HepG2 (cell line): ENCODE measurements around the gene ARMC10. TPM values are rescaled to one million over a fixed set of nuclear protein-coding genes. Genes with fewer than 3 reads are reported as not detected.

Experiments used
- ATAC-seq: fragments of 200-7000 bp; cut with Tn5 transposase; 3 replicates; pipeline ENCODE4 v1.9.1; 2020; ENCODE audit warnings: mild to moderate bottlenecking, moderate library complexity
- BruUV-seq: library from RNA; stranded (reverse); fragments of 400-500 nt; replicated peaks from 2 replicates; lab custom pipeline; 2021; lab: Mats Ljungman, UMichigan
- CTCF ChIA-PET: fragments of 300-600 bp; formaldehyde crosslinking; extraction: SDS; loops from one replicate; lab custom pipeline; 2021; ENCODE audit warnings: low total read pairs, inconsistent platforms, low intra/inter-chr PET ratio; lab: Yijun Ruan, JAX
- POLR2A ChIA-PET: fragments of 350-600 bp; sonication (Branson Sonifier 250); formaldehyde crosslinking; loops from one replicate; lab custom pipeline; 2020; ENCODE audit warnings: antibody characterized with exemption, inconsistent platforms; lab: Yijun Ruan, JAX
- DNase-seq: peaks from one replicate; pipeline ENCODE4 v3.0.0-alpha.2; 2015; ENCODE audit warnings: low spot score
- FAIRE-seq: peaks from 3 replicates; lab custom pipeline; 2011; peaks lifted over from hg19 to GRCh38; lab: Jason Lieb, UNC
- H2AFZ ChIP-seq: one replicate; pipeline ENCODE4 v1.6.1; 2011; ENCODE audit warnings: low read length, inconsistent platforms
- H3K27ac ChIP-seq: fragments of 300-600 bp; 3 replicates; pipeline ENCODE4 v1.8.0; 2011; ENCODE audit warnings: mixed run types, mild to moderate bottlenecking, mixed read lengths, low read length, inconsistent platforms; ENCODE audit not compliant: insufficient read depth; ENCODE audit errors: extremely low read length
- H3K27me3 ChIP-seq, 2 experiments: fragments of 200-600 bp in 1 of 2; 2 replicates in 1 of 2; 3 replicates in 1 of 2; pipeline versions ENCODE4 v1.6.0 to v1.8.0; 2011; ENCODE audit warnings: low read length in 2 of 2, mild to moderate bottlenecking in 2 of 2, moderate library complexity in 2 of 2, inconsistent platforms in 1 of 2; ENCODE audit not compliant: insufficient read depth in 2 of 2, control insufficient read depth in 1 of 2
- H3K36me3 ChIP-seq, 2 experiments: fragments of 200-600 bp in 1 of 2; replicated peaks in 1 of 2; 2 replicates in 1 of 2; 3 replicates in 1 of 2; pipeline versions ENCODE4 v1.5.1 to v1.8.0; 2011; ENCODE audit warnings: low read length in 2 of 2, inconsistent platforms in 1 of 2; ENCODE audit not compliant: insufficient read depth in 2 of 2, control insufficient read depth in 1 of 2
- H3K4me1 ChIP-seq: 2 replicates; pipeline ENCODE4 v1.5.1; 2012; ENCODE audit warnings: low read length, inconsistent platforms; ENCODE audit not compliant: insufficient read depth
- H3K4me2 ChIP-seq: 2 replicates; pipeline ENCODE4 v1.6.0; 2011; ENCODE audit warnings: low read depth, low read length, inconsistent platforms
- H3K4me3 ChIP-seq, 3 experiments: fragments of 200-600 bp in 1 of 3; sonication (generic), shearing (Covaris generic) in 1 of 3; replicated peaks in 1 of 3; 2 replicates each; pipeline ENCODE4 v1.5.1; 2011 to 2016; ENCODE audit warnings: low read length in 3 of 3, inconsistent platforms in 2 of 3, low read depth in 2 of 3, mild to moderate bottlenecking in 2 of 3, control low read depth in 1 of 3, mixed read lengths in 1 of 3; ENCODE audit not compliant: insufficient read depth in 1 of 3
- H3K79me2 ChIP-seq: one replicate; pipeline ENCODE4 v1.6.1; 2011; ENCODE audit warnings: low read length, inconsistent platforms; ENCODE audit not compliant: insufficient read depth
- H3K9ac ChIP-seq: 2 replicates; pipeline ENCODE4 v1.6.0; 2011; ENCODE audit warnings: mild to moderate bottlenecking, low read depth, low read length, inconsistent platforms; ENCODE audit not compliant: insufficient read depth
- H3K9me3 ChIP-seq: 2 replicates; pipeline ENCODE4 v1.5.1; 2012; ENCODE audit warnings: mild to moderate bottlenecking, low read length
- H4K20me1 ChIP-seq: 2 replicates; pipeline ENCODE4 v1.6.0; 2011; ENCODE audit warnings: inconsistent platforms, mild to moderate bottlenecking, low read length, moderate library complexity; ENCODE audit not compliant: insufficient read depth
- GATAD1 ChIP-seq: IDR thresholded peaks from 2 replicates; pipeline ENCODE4 v1.6.1; 2016; ENCODE audit warnings: missing genetic modification reagents, missing compliant biosample characterization
- ISL2 ChIP-seq: sonication (generic); formaldehyde crosslinking; IDR thresholded peaks from 2 replicates; pipeline ENCODE4 v1.5.0; 2020; ENCODE audit warnings: missing genetic modification reagents
- MAFF ChIP-seq: IDR thresholded peaks from 2 replicates; pipeline ENCODE4 v1.6.1; 2011; ENCODE audit warnings: low read depth, low read length, improper control_type of control experiment
- MED13 ChIP-seq: sonication (generic); formaldehyde crosslinking; IDR thresholded peaks from 2 replicates; pipeline ENCODE4 v1.5.0; 2020; ENCODE audit warnings: missing genetic modification reagents
- MXD1 ChIP-seq: sonication (generic); formaldehyde crosslinking; IDR thresholded peaks from 2 replicates; pipeline ENCODE4 v1.4.0; 2020; ENCODE audit warnings: mild to moderate bottlenecking, missing genetic modification reagents
- NR1H2 ChIP-seq: sonication (generic); formaldehyde crosslinking; IDR thresholded peaks from 2 replicates; pipeline ENCODE4 v1.8.1; 2022; ENCODE audit warnings: low read depth, missing genetic modification reagents, borderline replicate concordance
- NR2F1 ChIP-seq, 2 experiments: fragments of 450-650 bp in 1 of 2; formaldehyde crosslinking in 1 of 2; IDR thresholded peaks; 2 replicates each; pipeline versions ENCODE4 v1.5.0 to v1.6.1; 2016 to 2020; ENCODE audit warnings: mild to moderate bottlenecking in 1 of 2, missing compliant biosample characterization in 1 of 2, missing genetic modification reagents in 1 of 2, moderate library complexity in 1 of 2
- PHF20 ChIP-seq: sonication (generic); formaldehyde crosslinking; IDR thresholded peaks from 2 replicates; pipeline ENCODE4 v1.5.0; 2020; ENCODE audit warnings: mild to moderate bottlenecking, missing genetic modification reagents
- RFX3 ChIP-seq: IDR thresholded peaks from 2 replicates; pipeline ENCODE4 v1.6.1; 2016; ENCODE audit warnings: missing biosample characterization, missing genetic modification reagents
- SOX13 ChIP-seq, 3 experiments: fragments of 450-650 bp in 1 of 3; sonication (generic) in 1 of 3; formaldehyde crosslinking in 1 of 3; IDR thresholded peaks in 2 of 3; conservative IDR thresholded peaks in 1 of 3; 2 replicates each; pipeline versions ENCODE4 v1.5.0 to v1.6.1; 2016 to 2020; ENCODE audit warnings: antibody characterized with exemption in 1 of 3, mild to moderate bottlenecking in 1 of 3, missing compliant biosample characterization in 1 of 3, missing genetic modification reagents in 1 of 3, moderate library complexity in 1 of 3
- ZBTB25 ChIP-seq: IDR thresholded peaks from 2 replicates; pipeline ENCODE4 v1.6.1; 2018; ENCODE audit warnings: missing genetic modification reagents
- ZC3H4 ChIP-seq: sonication (generic); formaldehyde crosslinking; IDR thresholded peaks from 2 replicates; pipeline ENCODE4 v1.4.0; 2020; ENCODE audit warnings: missing genetic modification reagents, borderline replicate concordance
- ZNF180 ChIP-seq: sonication (generic); formaldehyde crosslinking; IDR thresholded peaks from 2 replicates; pipeline ENCODE4 v1.4.0; 2020; ENCODE audit warnings: low read depth, missing genetic modification reagents, borderline replicate concordance
- ZNF709 ChIP-seq: sonication (generic); formaldehyde crosslinking; IDR thresholded peaks from 2 replicates; pipeline ENCODE4 v1.5.0; 2020; ENCODE audit warnings: mild to moderate bottlenecking, missing genetic modification reagents
- ZSCAN20 ChIP-seq: sonication (generic); formaldehyde crosslinking; IDR thresholded peaks from 2 replicates; pipeline ENCODE4 v1.4.0; 2020; ENCODE audit warnings: missing genetic modification reagents, mild to moderate bottlenecking, borderline replicate concordance
- ZSCAN30 ChIP-seq: sonication (generic); formaldehyde crosslinking; IDR thresholded peaks from 2 replicates; pipeline ENCODE4 v1.5.0; 2020; ENCODE audit warnings: mild to moderate bottlenecking, missing genetic modification reagents
- WGBS: methylation state at CpG from one replicate; pipeline ENCODE4 v1.1.6; 2017; ENCODE audit warnings: low lambda C conversion rate; 5-methylcytosine and 5-hydroxymethylcytosine counted together
- in situ Hi-C: cut with HindIII; loops from 2 replicates; pipeline ENCODE4 v1.10.0; 2017; ENCODE audit warnings: low pct_unique_long_range_greater_than_20kb; ENCODE audit not compliant: extremely low pct_ligation_motif_present
- intact Hi-C: fragments of 100-400 bp; cut with micrococcal nuclease; formaldehyde crosslinking; loops from one replicate; pipeline ENCODE4 v1.10.0; 2022; ENCODE audit not compliant: unreplicated experiment
- polyA plus RNA-seq, 8 experiments: library from polyadenylated mRNA; depleted of rRNA in 3 of 8; stranded (reverse) in 7 of 8; unstranded in 1 of 8; fragments of >200 nt; fragmentation: Illumina TruSeq in 4 of 8; extraction: Trizol in 4 of 8; gene quantifications; 2 replicates each; pipeline versions ENCODE4 v1.2.1 to v1.2.3, GENCODE V29; 2011 to 2016; ENCODE audit warnings: low read depth in 4 of 8, missing spikeins in 1 of 8, mixed read lengths in 1 of 8; ENCODE audit not compliant: insufficient read depth in 1 of 8
- total RNA-seq, 5 experiments: library from RNA; depleted of rRNA; stranded (reverse); fragments of >200 nt; fragmentation: Illumina TruSeq; extraction: Trizol; gene quantifications; 2 replicates each; pipeline ENCODE4 v1.2.3, GENCODE V29; 2016; ENCODE audit warnings: low read depth in 1 of 5
- TF ChIP-seq, protein P1 (sequence below): sonication (generic); formaldehyde crosslinking; conservative IDR thresholded peaks from 2 replicates; pipeline ENCODE4 v1.8.1; 2023; ENCODE audit warnings: missing genetic modification reagents
- TF ChIP-seq, protein P2 (sequence below): sonication (generic); formaldehyde crosslinking; IDR thresholded peaks from 2 replicates; pipeline ENCODE4 v1.4.0; 2020; ENCODE audit warnings: missing genetic modification reagents, mild to moderate bottlenecking, borderline replicate concordance

The ARMC10 gene
- total and polyA plus RNA-seq, 2 of the 13 experiments (the other 11 are each of a cell fraction or from before 2014, with no cell fraction given) = 11.3 to 23.7 TPM

DNA sequence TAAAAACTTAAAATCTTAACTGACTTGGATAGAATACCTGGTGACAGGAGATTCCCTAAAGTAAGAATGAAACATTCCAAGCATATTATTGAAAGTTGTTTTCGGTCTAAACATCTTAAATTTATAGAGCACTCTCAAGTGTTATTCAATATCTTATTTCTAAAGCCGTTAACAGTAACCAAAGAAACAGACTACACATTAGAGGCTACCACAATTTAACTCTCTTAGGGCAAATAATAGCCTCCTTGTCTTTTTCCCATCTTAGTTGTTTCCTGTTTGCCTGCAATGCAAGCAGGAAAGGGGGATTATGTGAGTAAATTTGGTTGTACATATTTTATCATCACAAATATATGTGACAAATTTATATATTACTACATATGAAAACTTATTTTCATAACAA, 42.5 kb downstream of the ARMC10 start (continued):
- no peak for TF ChIP-seq ZC3H4 (CRISPR knock-in tag)
- TF ChIP-seq MXD1 (CRISPR knock-in tag) = no peak
- no peak for TF ChIP-seq ZSCAN30
- no peak for TF ChIP-seq SOX13 (IDR thresholded peaks at IDR 0.05)
- no peak for TF ChIP-seq SOX13 (CRISPR knock-in tag; conservative IDR thresholded peaks at IDR 0.05 in 1 of 2, IDR thresholded peaks at IDR 0.05 in 1 of 2)
- TF ChIP-seq NR2F1 (CRISPR knock-in tag; IDR thresholded peaks at IDR 0.05) = no peak
- TF ChIP-seq, protein P1, sequence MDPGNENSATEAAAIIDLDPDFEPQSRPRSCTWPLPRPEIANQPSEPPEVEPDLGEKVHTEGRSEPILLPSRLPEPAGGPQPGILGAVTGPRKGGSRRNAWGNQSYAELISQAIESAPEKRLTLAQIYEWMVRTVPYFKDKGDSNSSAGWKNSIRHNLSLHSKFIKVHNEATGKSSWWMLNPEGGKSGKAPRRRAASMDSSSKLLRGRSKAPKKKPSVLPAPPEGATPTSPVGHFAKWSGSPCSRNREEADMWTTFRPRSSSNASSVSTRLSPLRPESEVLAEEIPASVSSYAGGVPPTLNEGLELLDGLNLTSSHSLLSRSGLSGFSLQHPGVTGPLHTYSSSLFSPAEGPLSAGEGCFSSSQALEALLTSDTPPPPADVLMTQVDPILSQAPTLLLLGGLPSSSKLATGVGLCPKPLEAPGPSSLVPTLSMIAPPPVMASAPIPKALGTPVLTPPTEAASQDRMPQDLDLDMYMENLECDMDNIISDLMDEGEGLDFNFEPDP (CRISPR knock-in tag) = no peak

DNA sequence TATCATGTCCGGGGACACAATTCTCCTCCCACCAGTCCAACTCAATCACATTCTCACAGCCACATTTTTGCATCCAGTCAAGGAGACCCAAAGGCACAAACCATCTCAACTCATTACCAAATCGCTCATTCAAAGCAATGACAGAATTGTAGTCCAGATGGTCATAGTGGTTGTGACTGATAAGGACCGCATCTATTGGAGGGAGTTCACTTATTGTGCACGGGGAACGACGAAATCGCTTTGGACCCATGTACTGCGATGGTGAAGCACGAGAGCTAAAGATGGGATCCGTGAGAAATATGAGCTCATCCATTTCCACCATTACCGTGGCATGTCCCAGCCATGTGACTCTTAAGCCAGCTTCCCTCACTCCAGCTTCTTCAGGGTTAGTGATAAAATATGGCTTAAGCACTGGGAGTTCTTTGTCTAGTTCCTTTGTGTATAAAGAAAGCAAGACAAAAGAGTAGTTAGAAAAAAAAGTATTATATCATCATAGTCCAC, 44.9 kb downstream of the ARMC10 start:
- peaks cover 8% of the 10 kb centered on the region for H3K4me1 ChIP-seq
- H3K79me2 ChIP-seq = no peaks in the 10 kb centered on the region
- no peaks in the 10 kb centered on the region for H4K20me1 ChIP-seq
- no peak overlapping the region for H3K27ac ChIP-seq
- ChIA-PET CTCF (no interaction called here), POLR2A (interaction anchor here (0.8 kb wide), 1 partner anchor 29 kb away, joined by 3 read pairs; the partner anchor contains the start of gene NAPEPLD)
- no peaks in the 10 kb centered on the region for H3K27me3 ChIP-seq
- intact Hi-C loops = no loop called here
- peaks cover 8 to 19% of the 10 kb centered on the region in 2 experiments for H3K36me3 ChIP-seq
- H3K4me2 ChIP-seq = no peak overlapping the region
- H3K4me3 ChIP-seq = no peak overlapping the region
- DNase-seq (no peak), ATAC-seq (no peak), FAIRE-seq (no peak)
- in situ Hi-C loops = no loop called here
- BruUV-seq = no TSS peak
- over 99% methylated on average over 11 of the region's 11 CpGs for WGBS
- no peak overlapping the region for H3K9ac ChIP-seq
- no peak overlapping the region for H2AFZ ChIP-seq
- H3K9me3 ChIP-seq = no peaks in the 10 kb centered on the region
- TF ChIP-seq GATAD1 (CRISPR knock-in tag) (no peak), PHF20 (CRISPR knock-in tag) (no peak), ZSCAN20 (CRISPR knock-in tag) (no peak), MAFF (no peak), NR1H2 (no peak), ZBTB25 (CRISPR knock-in tag) (no peak), MED13 (CRISPR knock-in tag) (no peak), ZNF709 (CRISPR knock-in tag) (no peak), ISL2 (CRISPR knock-in tag) (no peak), ZNF180 (CRISPR knock-in tag) (no peak), RFX3 (CRISPR knock-in tag) (no peak)
- TF ChIP-seq, protein P2, sequence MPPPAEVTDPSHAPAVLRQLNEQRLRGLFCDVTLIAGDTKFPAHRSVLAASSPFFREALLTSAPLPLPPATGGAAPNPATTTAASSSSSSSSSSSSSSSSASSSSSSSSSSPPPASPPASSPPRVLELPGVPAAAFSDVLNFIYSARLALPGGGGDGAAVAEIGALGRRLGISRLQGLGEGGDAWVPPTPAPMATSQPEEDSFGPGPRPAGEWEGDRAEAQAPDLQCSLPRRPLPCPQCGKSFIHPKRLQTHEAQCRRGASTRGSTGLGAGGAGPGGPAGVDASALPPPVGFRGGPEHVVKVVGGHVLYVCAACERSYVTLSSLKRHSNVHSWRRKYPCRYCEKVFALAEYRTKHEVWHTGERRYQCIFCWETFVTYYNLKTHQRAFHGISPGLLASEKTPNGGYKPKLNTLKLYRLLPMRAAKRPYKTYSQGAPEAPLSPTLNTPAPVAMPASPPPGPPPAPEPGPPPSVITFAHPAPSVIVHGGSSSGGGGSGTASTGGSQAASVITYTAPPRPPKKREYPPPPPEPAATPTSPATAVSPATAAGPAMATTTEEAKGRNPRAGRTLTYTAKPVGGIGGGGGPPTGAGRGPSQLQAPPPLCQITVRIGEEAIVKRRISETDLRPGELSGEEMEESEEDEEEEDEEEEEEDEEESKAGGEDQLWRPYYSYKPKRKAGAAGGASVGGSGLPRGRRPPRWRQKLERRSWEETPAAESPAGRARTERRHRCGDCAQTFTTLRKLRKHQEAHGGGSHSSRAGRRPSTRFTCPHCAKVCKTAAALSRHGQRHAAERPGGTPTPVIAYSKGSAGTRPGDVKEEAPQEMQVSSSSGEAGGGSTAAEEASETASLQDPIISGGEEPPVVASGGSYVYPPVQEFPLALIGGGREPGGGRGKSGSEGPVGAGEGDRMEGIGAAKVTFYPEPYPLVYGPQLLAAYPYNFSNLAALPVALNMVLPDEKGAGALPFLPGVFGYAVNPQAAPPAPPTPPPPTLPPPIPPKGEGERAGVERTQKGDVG (CRISPR knock-in tag) = no peak
